ENCODE measurements around the gene GABRB1. TPM values are rescaled to one million over a fixed set of nuclear protein-coding genes. Genes with fewer than 3 reads are reported as not detected.

The GABRB1 gene
- total and polyA plus RNA-seq, 12 donors = 0.22 to 0.69 (median 0.48) TPM; not detected in 8

DNA sequence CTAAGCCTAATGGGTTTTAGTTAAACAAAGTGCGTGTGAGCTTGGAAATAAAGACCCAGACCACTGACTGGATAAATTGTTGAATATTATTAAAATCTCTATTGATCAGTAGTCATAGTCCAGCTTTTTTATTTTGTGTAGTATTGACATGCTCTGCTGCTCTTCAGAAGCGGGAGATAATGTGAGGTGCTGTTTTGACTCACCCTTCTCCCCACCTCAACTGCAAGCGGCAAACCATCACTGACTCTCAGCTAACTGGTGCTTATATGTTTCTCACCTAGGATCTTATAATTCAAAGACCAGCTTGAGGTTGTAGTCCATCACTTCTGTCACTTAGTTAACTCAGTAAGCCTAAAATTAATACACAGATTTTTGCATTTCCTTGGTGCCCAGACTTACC lies 359.9 kb downstream of the GABRB1 start:
- Histone ChIP-seq H3K9me3 (replicated peaks in 1 of 3) (no peaks in the 10 kb centered on the region), H3K4me3 (no peak overlapping the region), H3K27me3 (no peaks in the 10 kb centered on the region), H3K4me1 (replicated peaks in 1 of 2) (peaks cover 0 to 5% of the 10 kb centered on the region in 2 donors), H3K27ac (no peak overlapping the region), H3K36me3 (replicated peaks in 1 of 2) (no peaks in the 10 kb centered on the region)
- DNase-seq = no peak
- intact Hi-C loops (cut with DNase I) = no loop called here
- WGBS, 4 donors = 79 to 97% (median 89%) methylated on average over 3 of the region's 3 CpGs
- TF ChIP-seq POLR2A (IDR thresholded peaks at IDR 0.05) = no peak
- TF ChIP-seq, protein P1, sequence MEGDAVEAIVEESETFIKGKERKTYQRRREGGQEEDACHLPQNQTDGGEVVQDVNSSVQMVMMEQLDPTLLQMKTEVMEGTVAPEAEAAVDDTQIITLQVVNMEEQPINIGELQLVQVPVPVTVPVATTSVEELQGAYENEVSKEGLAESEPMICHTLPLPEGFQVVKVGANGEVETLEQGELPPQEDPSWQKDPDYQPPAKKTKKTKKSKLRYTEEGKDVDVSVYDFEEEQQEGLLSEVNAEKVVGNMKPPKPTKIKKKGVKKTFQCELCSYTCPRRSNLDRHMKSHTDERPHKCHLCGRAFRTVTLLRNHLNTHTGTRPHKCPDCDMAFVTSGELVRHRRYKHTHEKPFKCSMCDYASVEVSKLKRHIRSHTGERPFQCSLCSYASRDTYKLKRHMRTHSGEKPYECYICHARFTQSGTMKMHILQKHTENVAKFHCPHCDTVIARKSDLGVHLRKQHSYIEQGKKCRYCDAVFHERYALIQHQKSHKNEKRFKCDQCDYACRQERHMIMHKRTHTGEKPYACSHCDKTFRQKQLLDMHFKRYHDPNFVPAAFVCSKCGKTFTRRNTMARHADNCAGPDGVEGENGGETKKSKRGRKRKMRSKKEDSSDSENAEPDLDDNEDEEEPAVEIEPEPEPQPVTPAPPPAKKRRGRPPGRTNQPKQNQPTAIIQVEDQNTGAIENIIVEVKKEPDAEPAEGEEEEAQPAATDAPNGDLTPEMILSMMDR (IDR thresholded peaks at IDR 0.05) = no peak

GRCh38 chr4:47406408-47406807 lies 375.0 kb downstream of the GABRB1 start:
- Histone ChIP-seq H3K4me3 (no peak overlapping the region), H3K27ac (no peak overlapping the region), H3K36me3 (replicated peaks in 1 of 2) (no peaks in the 10 kb centered on the region), H3K4me1 (replicated peaks in 1 of 2) (no peaks in the 10 kb centered on the region), H3K9me3 (replicated peaks in 1 of 3) (no peaks in the 10 kb centered on the region), H3K27me3 (peaks cover 8% of the 10 kb centered on the region)
- intact Hi-C loops (cut with DNase I) = no loop called here
- 63 to 81% (median 69%) methylated on average over 2 of the region's 2 CpGs for WGBS, 4 donors
- no peak for DNase-seq
- TF ChIP-seq POLR2A (IDR thresholded peaks at IDR 0.05) = no peak
- TF ChIP-seq, protein P1 (IDR thresholded peaks at IDR 0.05) = no peak

- Histone ChIP-seq H3K9me3 (replicated peaks in 1 of 3) (no peaks in the 10 kb centered on the region), H3K4me1 (replicated peaks in 1 of 2) (no peaks in the 10 kb centered on the region), H3K36me3 (replicated peaks in 1 of 2) (no peaks in the 10 kb centered on the region), H3K27ac (no peak overlapping the region), H3K4me3 (no peak overlapping the region), H3K27me3 (no peaks in the 10 kb centered on the region)
- intact Hi-C loops (cut with DNase I) = no loop called here
- WGBS, 4 donors = 71 to 78% (median 77%) methylated on average over 1 of the region's 1 CpG
- no peak for TF ChIP-seq POLR2A (IDR thresholded peaks at IDR 0.05)
- TF ChIP-seq, protein P1 (IDR thresholded peaks at IDR 0.05) = no peak
- no peak for DNase-seq
Observed at GRCh38 chr4:47410271-47410670, 378.9 kb downstream of the GABRB1 start.

- H3K27me3 ChIP-seq = no peaks in the 10 kb centered on the region
- no peak for DNase-seq
- TF ChIP-seq, protein P1 (IDR thresholded peaks at IDR 0.05) = no peak
- H3K36me3 ChIP-seq (replicated peaks in 1 of 2) = no peaks in the 10 kb centered on the region
- H3K27ac ChIP-seq = no peak overlapping the region
- H3K4me1 ChIP-seq (replicated peaks in 1 of 2) = no peaks in the 10 kb centered on the region
- no peaks in the 10 kb centered on the region for H3K9me3 ChIP-seq (replicated peaks in 1 of 3)
- H3K4me3 ChIP-seq = no peak overlapping the region
- 11 to 40% (median 35%) methylated on average over 2 of the region's 2 CpGs for whole genome bisulfite sequencing, 4 donors
- intact Hi-C loops (cut with DNase I) = no loop called here
Observed at GRCh38 chr4:47413521-47413920, 382.2 kb downstream of the GABRB1 start.

Data from adrenal gland (tissue), 12 donors.